HG03280 (cell line): Measurements from ENCODE around the gene SF1.

Source experiments
- ATAC-seq: cut with Tn5 transposase; IDR thresholded peaks from one replicate; pipeline ENCODE4 v1.9.1; 2021; ENCODE audit warnings: mild to moderate bottlenecking, moderate library complexity; ENCODE audit not compliant: unreplicated experiment

The SF1 gene

GRCh38 chr11:64801561-64802369 lies 23.4 kb upstream of the SF1 start:
- ATAC-seq, result no peak

GRCh38 chr11:64801158-64801464 lies 22.8 kb upstream of the SF1 start:
- no peak for ATAC-seq

GRCh38 chr11:64800303-64801157 lies 22.2 kb upstream of the SF1 start:
- no peak for ATAC-seq

GRCh38 chr11:64799623-64800302 lies 21.4 kb upstream of the SF1 start:
- no peak for ATAC-seq

GRCh38 chr11:64799256-64799622 lies 20.9 kb upstream of the SF1 start:
- no peak for ATAC-seq

GRCh38 chr11:64796757-64797541 lies 18.6 kb upstream of the SF1 start:
- ATAC-seq, result no peak

GRCh38 chr11:64796047-64796756 lies 17.9 kb upstream of the SF1 start:
- no peak for ATAC-seq

GRCh38 chr11:64794526-64794925 lies 16.2 kb upstream of the SF1 start:
- no peak for ATAC-seq

- ATAC-seq, result no peak
Observed at GRCh38 chr11:64793271-64794160, 15.2 kb upstream of the SF1 start.

GRCh38 chr11:64792482-64792881 lies 14.1 kb upstream of the SF1 start:
- no peak for ATAC-seq

- no peak for ATAC-seq
Observed at GRCh38 chr11:64791781-64792291, 13.5 kb upstream of the SF1 start.

GRCh38 chr11:64790205-64791095 lies 12.1 kb upstream of the SF1 start:
- no peak for ATAC-seq

- ATAC-seq, result no peak
Observed at GRCh38 chr11:64789331-64790204, 11.2 kb upstream of the SF1 start.

- ATAC-seq, result no peak
Observed at GRCh38 chr11:64788321-64789215, 10.2 kb upstream of the SF1 start.

GRCh38 chr11:64787526-64788320 lies 9.4 kb upstream of the SF1 start:
- ATAC-seq, result no peak
